Mesodermal cell (in vitro differentiated cells): ENCODE results near the gene MS4A1.

Experiments used
- H3K27ac ChIP-seq: 2 replicates; pipeline ENCODE4 v1.7.0; 2013; ENCODE audit warnings: mild to moderate bottlenecking, low read depth, low read length, moderate library complexity; ENCODE audit not compliant: severe bottlenecking
- H3K36me3 ChIP-seq: 2 replicates; pipeline ENCODE4 v1.7.1; 2013; ENCODE audit warnings: mild to moderate bottlenecking, low read length, moderate library complexity; ENCODE audit not compliant: control insufficient read depth, insufficient read depth
- H3K4me1 ChIP-seq: one replicate; pipeline ENCODE4 v1.7.1; 2013; ENCODE audit warnings: mild to moderate bottlenecking, low read length; ENCODE audit not compliant: insufficient read depth, control insufficient read depth, poor library complexity, severe bottlenecking
- H3K4me3 ChIP-seq: 2 replicates; pipeline ENCODE4 v1.7.0; 2013; ENCODE audit warnings: low read length, control low read depth, mild to moderate bottlenecking; ENCODE audit not compliant: insufficient read depth, poor library complexity, severe bottlenecking; ENCODE audit errors: extremely low read depth
- H3K9me3 ChIP-seq: 2 replicates; pipeline ENCODE4 v1.7.1; 2013; ENCODE audit warnings: mild to moderate bottlenecking, low read length, moderate library complexity; ENCODE audit not compliant: control insufficient read depth
- WGBS, 2 experiments: methylation state at CpG; one replicate each; pipeline ENCODE4 v1.1.5; 2013; ENCODE audit warnings: missing lambda C conversion rate in 2 of 2; ENCODE audit not compliant: insufficient coverage in 2 of 2; 5-methylcytosine and 5-hydroxymethylcytosine counted together

Gene MS4A1

DNA sequence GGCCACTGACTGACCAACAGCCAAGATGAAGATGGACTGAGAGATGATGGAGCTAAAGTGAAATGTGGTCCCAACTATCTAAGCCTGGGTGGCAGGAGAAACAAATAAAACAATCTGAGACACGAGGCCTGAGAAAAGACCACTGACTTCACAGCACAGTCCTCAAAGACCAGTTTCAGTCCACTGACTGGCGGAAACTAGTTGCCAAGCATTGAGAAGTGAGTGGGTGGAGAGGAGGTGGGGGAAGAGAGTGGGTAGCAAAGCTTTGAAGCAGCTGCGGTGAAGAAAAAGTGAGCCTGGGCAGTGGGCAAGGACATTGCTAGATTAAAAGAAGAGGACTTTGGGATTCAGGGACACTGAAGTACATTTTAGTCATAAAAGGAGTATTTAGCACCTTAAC lies 1.9 kb downstream of the MS4A1 start:
- Histone ChIP-seq H3K27ac (no peak overlapping the region), H3K36me3 (no peaks in the 10 kb centered on the region), H3K4me1 (no peaks in the 10 kb centered on the region), H3K9me3 (no peaks in the 10 kb centered on the region), H3K4me3 (no peak overlapping the region)
- WGBS, 2 experiments: 83 to 87% methylated on average over 3 of the region's 3 CpGs

DNA sequence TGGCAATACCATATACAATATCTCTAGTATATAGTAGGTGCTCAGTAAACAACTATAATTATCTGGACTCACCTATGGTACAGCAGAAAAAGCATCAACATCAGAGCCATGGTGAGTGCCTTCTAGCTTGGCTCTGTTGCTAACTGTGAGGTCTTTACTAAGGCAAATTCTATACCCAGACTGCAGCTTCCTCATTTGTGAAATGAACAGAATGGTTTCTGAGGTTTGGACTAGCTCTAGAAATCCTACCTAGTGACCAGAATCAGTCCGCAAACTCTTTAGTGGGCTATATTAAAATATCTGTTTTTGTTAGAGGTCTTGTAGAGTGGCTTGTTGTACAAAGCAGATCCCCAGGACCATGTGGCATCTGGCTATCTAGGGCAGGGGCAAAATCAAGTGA lies 3.7 kb downstream of the MS4A1 start:
- WGBS, 2 experiments: 100% methylated on average over 1 of the region's 1 CpG; no CpG with 5 or more reads in 1 of the 2 experiments
- H3K4me3 ChIP-seq: no peak overlapping the region
- H3K9me3 ChIP-seq: no peaks in the 10 kb centered on the region
- no peak overlapping the region for H3K27ac ChIP-seq
- H3K4me1 ChIP-seq: no peaks in the 10 kb centered on the region
- H3K36me3 ChIP-seq: no peaks in the 10 kb centered on the region

DNA sequence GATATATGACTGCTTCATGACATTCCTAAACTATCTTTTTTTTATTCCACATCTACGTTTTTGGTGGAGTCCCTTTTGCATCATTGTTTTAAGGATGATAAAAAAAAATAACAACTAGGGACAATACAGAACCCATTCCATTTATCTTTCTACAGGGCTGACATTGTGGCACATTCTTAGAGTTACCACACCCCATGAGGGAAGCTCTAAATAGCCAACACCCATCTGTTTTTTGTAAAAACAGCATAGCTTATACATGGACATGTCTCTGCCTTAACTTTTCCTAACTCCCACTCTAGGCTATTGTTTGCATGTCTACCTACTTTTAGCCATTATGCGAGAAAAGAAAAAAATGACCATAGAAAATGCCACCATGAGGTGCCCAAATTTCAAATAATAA lies 13.2 kb downstream of the MS4A1 start:
- H3K9me3 ChIP-seq: no peaks in the 10 kb centered on the region
- H3K4me1 ChIP-seq: no peaks in the 10 kb centered on the region
- 100% methylated on average over 1 of the region's 2 CpGs; no CpG with 5 or more reads in 1 of the 2 experiments for WGBS, 2 experiments
- H3K36me3 ChIP-seq: no peaks in the 10 kb centered on the region
- no peak overlapping the region for H3K4me3 ChIP-seq
- H3K27ac ChIP-seq: no peak overlapping the region

DNA sequence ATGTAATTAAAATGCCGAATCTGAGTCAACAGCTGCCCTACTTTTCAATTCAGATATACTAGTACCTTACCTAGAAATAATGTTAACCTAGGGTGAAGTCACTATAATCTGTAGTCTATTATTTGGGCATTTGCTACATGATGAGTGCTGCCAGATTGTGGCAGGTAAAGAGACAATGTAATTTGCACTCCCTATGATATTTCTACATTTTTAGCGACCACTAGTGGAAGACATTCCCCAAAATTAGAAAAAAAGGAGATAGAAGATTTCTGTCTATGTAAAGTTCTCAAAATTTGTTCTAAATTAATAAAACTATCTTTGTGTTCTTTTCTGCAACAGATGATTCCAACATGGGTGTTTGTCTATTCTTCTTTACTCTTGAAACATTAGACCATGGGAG lies 14.1 kb downstream of the MS4A1 start:
- Histone ChIP-seq H3K27ac (no peak overlapping the region), H3K4me3 (no peak overlapping the region), H3K4me1 (no peaks in the 10 kb centered on the region), H3K36me3 (no peaks in the 10 kb centered on the region), H3K9me3 (no peaks in the 10 kb centered on the region)
- no CpG with 5 or more reads among the region's 2 CpGs for WGBS, 2 experiments

DNA sequence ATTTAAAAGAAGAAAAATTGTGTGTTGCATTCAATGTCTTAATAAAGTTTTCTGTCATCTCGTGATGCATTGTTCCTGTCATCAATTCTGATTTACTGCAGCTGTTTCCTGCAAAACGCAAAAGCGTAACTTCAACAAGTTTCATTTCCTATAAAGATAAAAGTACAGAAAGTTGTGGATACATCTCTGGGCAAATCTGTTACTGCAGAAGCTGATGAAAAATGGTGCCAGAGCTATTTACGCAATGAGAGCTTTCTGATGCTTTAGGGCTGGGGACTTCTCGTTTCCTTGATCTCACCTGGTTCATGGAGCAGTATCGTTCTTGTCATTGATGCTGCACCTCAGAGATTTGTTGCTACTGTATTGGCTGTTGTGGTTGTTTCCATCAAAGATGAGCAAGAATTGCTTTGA lies 21.4 kb downstream of the MS4A1 start:
- Histone ChIP-seq H3K9me3 (no peaks in the 10 kb centered on the region), H3K36me3 (no peaks in the 10 kb centered on the region), H3K4me3 (no peak overlapping the region), H3K4me1 (no peaks in the 10 kb centered on the region), H3K27ac (no peak overlapping the region)
- whole genome bisulfite sequencing, 2 experiments: 83% methylated on average over 3 of the region's 6 CpGs; no CpG with 5 or more reads in 1 of the 2 experiments

DNA sequence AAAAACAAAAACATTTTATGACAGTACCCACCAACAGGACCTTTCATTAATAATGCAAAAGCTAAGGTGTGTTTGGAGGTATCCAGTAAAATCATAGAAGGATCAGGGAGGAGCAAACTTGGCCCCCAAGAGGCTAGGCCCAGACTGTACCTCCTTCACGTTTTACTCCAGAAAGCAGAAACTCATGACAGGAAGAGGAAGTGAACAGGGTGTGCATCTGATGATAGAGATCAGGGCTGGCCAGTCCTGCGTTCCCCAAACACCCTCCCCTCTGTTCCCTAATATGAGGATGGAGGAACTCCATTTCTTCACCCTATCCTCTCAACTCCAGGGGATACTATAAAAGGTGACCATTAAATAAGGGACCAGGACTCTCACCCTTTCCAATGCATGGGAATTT lies 26.7 kb downstream of the MS4A1 start:
- no CpG with 5 or more reads among the region's 2 CpGs for WGBS, 2 experiments
- Histone ChIP-seq H3K9me3 (no peaks in the 10 kb centered on the region), H3K4me3 (no peak overlapping the region), H3K36me3 (no peaks in the 10 kb centered on the region), H3K4me1 (no peaks in the 10 kb centered on the region), H3K27ac (no peak overlapping the region)

DNA sequence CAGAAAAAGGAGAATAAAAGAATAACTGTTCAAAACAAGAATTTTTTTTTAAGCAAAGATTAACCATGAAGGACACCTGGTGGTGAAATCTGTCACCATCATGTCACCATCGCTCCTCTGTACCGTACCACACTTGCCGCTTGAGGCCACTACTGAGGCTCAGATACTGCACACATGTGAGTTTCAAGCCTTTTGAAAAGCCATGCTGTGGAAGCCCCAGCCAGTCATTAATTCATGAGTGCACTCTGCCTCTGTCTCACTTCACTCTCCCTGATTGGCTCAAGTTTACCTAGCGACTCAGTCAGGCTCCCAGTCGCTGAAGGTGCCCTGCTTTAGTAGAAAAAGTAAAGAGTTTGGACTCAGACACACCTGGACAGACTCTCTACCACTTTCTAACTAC lies 30.3 kb downstream of the MS4A1 start:
- H3K4me1 ChIP-seq: no peaks in the 10 kb centered on the region
- 56 to 69% methylated on average over 3 of the region's 5 CpGs for WGBS, 2 experiments
- no peak overlapping the region for H3K27ac ChIP-seq
- H3K9me3 ChIP-seq: no peaks in the 10 kb centered on the region
- H3K4me3 ChIP-seq: no peak overlapping the region
- no peaks in the 10 kb centered on the region for H3K36me3 ChIP-seq

DNA sequence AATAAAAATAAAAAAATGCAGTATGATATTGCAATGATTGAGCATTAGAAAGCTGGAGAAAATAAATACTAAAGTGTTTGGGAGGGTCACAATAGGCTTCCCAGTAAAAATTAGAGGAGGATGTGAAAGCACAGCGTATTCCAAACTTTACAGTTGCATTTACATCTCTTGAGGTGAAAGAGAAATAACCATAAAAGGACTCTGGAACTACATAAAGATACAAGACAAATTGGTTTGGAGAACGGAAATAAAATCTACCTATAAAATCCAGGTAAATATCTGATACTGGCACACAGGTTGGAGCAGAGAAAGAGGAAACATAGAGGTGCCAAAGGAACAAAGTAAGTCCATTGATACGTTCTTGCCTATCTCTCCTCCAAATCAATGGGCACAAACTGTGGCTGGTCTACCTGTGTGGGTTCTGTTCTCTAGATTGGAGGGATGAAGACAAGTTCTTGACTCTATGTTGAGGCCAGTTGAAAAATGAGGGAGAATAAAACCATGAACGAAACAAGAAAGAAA lies 36.9 kb downstream of the MS4A1 start, which contains the start of gene MS4A12:
TSS of gene MS4A12 (plus strand) at position 291 of the 522 bp plus-strand sequence. CDS start 4,541 bp downstream, outside the sequence.
- Histone ChIP-seq H3K4me1 (no peaks in the 10 kb centered on the region), H3K27ac (no peak within 1 kb of the TSS), H3K9me3 (no peaks in the 10 kb centered on the region), H3K4me3 (no peak within 1 kb of the TSS), H3K36me3 (no peaks in the 10 kb centered on the region)
- WGBS, 2 experiments: 90 to 98% methylated on average over 2 of the region's 4 CpGs

DNA sequence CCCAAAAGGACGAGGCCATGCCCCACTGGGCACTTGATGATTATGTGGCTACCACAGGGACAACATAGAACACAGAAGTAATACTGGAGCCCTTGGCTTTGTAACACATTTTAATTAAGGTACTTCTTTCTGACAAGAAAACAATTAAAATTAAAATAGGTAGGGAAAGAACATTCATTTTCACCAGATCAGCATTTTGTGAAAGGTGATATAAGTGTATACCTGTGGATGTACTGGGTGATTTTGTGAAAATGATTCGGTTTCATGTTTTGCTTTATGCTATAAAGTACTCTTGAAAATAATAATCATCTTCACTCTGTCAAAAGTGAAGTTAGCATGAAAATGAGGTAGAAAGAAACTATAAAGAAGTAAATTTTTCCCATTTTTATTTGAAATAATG lies 37.8 kb downstream of the MS4A1 start:
- WGBS, 2 experiments: no CpG with 5 or more reads among the region's 2 CpGs
- H3K4me3 ChIP-seq: no peak overlapping the region

DNA sequence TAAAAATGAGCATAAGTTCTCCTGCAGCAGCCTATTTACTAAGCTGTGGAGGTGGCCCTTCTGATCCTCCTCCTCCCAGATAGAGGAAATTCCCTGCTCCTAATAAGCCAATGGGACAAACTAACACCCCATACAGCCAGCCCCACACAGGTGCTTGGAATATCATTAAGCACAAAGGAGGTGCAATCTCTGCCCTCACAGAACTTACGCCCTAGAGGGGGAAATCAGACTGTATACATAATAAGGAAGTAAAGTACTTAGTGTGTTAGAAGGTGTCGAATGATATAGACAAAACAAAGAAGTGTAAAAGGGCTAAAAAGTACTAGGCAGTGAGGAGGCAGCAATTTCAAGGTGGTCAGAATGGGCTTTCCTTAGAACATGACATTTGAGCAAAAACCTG lies 42.8 kb downstream of the MS4A1 start:
- no peak overlapping the region for H3K4me3 ChIP-seq
- 77 to 86% methylated on average over 1 of the region's 2 CpGs for WGBS, 2 experiments
- H3K4me1 ChIP-seq: no peaks in the 10 kb centered on the region
- H3K36me3 ChIP-seq: no peaks in the 10 kb centered on the region
- H3K9me3 ChIP-seq: no peaks in the 10 kb centered on the region
- H3K27ac ChIP-seq: no peak overlapping the region

More for the DNA sequence above, 37.8 kb downstream of the MS4A1 start:
- Histone ChIP-seq H3K9me3 (no peaks in the 10 kb centered on the region), H3K36me3 (no peaks in the 10 kb centered on the region), H3K4me1 (no peaks in the 10 kb centered on the region), H3K27ac (no peak overlapping the region)

DNA sequence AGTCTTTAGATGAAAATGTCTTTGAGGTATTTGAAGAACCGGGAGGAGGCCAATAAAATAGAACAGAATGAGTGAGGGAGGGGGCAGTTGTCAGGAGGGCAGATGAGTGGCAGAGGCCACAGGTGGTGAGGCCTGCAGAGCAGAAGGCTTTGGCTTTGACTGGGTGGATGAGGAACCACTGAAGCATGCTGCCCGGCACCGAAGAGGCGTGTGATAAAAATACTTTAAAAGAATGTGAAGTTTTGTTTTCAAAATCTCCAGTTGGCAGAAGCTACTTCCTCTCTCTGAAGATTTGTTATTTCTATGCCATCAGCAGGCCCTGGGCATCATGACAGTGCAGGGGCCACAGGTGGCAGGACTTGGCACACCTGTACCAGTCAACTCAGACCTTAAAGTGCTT lies 43.2 kb downstream of the MS4A1 start:
- 86 to 88% methylated on average over 4 of the region's 4 CpGs for WGBS, 2 experiments
- Histone ChIP-seq H3K27ac (no peak overlapping the region), H3K36me3 (no peaks in the 10 kb centered on the region), H3K4me1 (no peaks in the 10 kb centered on the region), H3K9me3 (no peaks in the 10 kb centered on the region), H3K4me3 (no peak overlapping the region)
